HAP-1 (cell line): Measurements from ENCODE around the gene METRN.

Experiments
- DNase-seq, 2 experiments: peaks; one replicate each; pipeline ENCODE4 v3.0.0-alpha.2; 2016 to 2020; ENCODE audit warnings: low spot score in 2 of 2
- H3K27me3 ChIP-seq: fragments of 250-450 bp; sonication (Bioruptor Pico); 2 replicates; pipeline ENCODE4 v1.5.1; 2020; ENCODE audit warnings: low read depth, mild to moderate bottlenecking, moderate library complexity
- H3K36me3 ChIP-seq: fragments of 250-450 bp; sonication (Bioruptor Pico); replicated peaks from 2 replicates; pipeline ENCODE4 v1.5.1; 2020; ENCODE audit warnings: mild to moderate bottlenecking
- H3K4me1 ChIP-seq: fragments of 250-450 bp; sonication (Bioruptor Pico); 2 replicates; pipeline ENCODE4 v1.5.1; 2020; ENCODE audit warnings: mild to moderate bottlenecking
- H3K4me3 ChIP-seq: fragments of 250-450 bp; sonication (Bioruptor Pico); 2 replicates; pipeline ENCODE4 v1.5.1; 2020; ENCODE audit warnings: mild to moderate bottlenecking, moderate library complexity
- H3K9me3 ChIP-seq: fragments of 250-450 bp; sonication (Bioruptor Pico); 2 replicates; pipeline ENCODE4 v1.5.1; 2020; ENCODE audit warnings: mild to moderate bottlenecking, moderate library complexity
- in situ Hi-C: fragments of 300-500 bp; cut with MboI; formaldehyde crosslinking; loops from 3 replicates; pipeline ENCODE4 v1.14.3; 2020; ENCODE audit warnings: low sequenced_read_pairs, inconsistent platforms, mixed read lengths

Gene METRN

GRCh38 chr16:692356-693108, 22.4 kb upstream of the METRN start:
- Histone ChIP-seq H3K4me3 (no peak overlapping the region), H3K9me3 (no peaks in the 10 kb centered on the region), H3K27me3 (no peaks in the 10 kb centered on the region; the same call in 1 of the 2 replicates), H3K36me3 (peaks cover under 1% of the 10 kb centered on the region), H3K4me1 (peaks cover 17% of the 10 kb centered on the region)
- in situ Hi-C loops = no loop called here
- DNase-seq = no peak

- in situ Hi-C loops = no loop called here
- H3K4me1 ChIP-seq = peaks cover 17% of the 10 kb centered on the region
- no peaks in the 10 kb centered on the region; the same call in 1 of the 2 replicates for H3K36me3 ChIP-seq
- DNase-seq = no peak
- no peaks in the 10 kb centered on the region; the same call in 1 of the 2 replicates for H3K27me3 ChIP-seq
- no peaks in the 10 kb centered on the region for H3K9me3 ChIP-seq
- H3K4me3 ChIP-seq = no peak overlapping the region
These were observed 21.6 kb upstream of the METRN start for GRCh38 chr16:693364-693763.

DNA sequence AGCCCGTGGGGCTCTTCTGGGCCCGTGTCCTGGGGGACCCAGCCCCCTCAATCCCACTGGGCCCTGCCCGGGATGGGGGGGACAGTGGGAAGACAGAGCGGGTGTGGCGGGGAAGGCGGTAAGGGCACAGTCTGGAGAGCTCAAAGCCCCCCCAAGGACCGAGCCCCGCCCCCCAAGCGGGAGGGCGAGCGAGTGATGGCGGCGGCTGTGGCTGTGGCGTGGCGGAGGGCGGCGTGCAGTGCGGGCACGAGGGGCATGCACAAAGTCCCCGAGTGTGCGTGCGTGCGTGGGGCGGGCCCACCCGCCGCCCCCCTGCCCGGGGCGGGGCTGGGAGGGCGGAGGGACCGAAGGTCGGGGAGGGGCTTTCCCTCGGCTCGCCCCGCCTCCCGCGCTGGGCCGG, 21.2 kb upstream of the METRN start:
- no peak overlapping the region for H3K4me3 ChIP-seq
- H3K4me1 ChIP-seq = peaks cover 17% of the 10 kb centered on the region
- no peak for DNase-seq
- in situ Hi-C loops = no loop called here
- no peaks in the 10 kb centered on the region; the same call in 1 of the 2 replicates for H3K36me3 ChIP-seq
- H3K27me3 ChIP-seq = no peaks in the 10 kb centered on the region; the same call in 1 of the 2 replicates
- H3K9me3 ChIP-seq = no peaks in the 10 kb centered on the region

DNA sequence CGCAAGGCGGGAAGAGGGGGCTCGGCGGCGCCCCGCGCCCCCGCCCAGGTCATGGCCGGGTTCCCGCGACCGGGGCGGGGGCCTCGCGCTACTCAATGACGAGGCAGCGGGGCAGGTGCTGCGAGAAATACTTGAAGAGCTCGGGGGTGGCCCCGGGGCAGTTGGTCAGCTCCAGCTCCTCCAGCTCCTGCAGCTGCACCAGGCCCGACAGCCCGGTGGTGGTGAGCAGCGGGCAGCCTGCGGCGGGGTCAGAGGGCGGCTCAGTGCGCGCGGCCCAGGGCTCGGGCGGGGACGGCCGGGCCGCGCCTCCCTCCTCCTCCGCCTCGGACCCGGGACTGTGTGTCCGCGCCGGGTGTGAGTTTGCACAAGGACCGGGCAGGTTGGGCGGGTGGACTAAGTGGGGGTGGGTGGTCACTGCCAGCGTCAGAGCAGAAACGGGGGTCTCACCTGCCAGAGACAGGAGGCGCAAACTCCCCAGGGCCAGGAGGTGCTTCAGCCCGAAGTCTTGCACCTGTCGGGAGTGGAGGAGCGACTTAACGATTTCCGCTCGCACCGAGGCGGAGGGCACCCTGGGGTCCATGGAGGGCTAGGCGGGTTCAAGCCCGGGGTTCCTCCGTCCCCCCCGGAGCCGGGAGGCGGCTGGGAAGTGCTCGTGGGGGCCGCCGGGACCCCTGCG, 20.6 kb upstream of the METRN start:
- in situ Hi-C loops = no loop called here
- Histone ChIP-seq H3K27me3 (no peaks in the 10 kb centered on the region; the same call in 1 of the 2 replicates), H3K4me1 (peaks cover 14% of the 10 kb centered on the region), H3K4me3 (peak overlapping the region; percentile 38), H3K9me3 (no peaks in the 10 kb centered on the region), H3K36me3 (no peaks in the 10 kb centered on the region)
- DNase-seq = no peak

GRCh38 chr16:694863-695354, 20.0 kb upstream of the METRN start:
- Histone ChIP-seq H3K27me3 (peaks cover under 1% of the 10 kb centered on the region; the same call in 1 of the 2 replicates), H3K36me3 (no peaks in the 10 kb centered on the region), H3K4me3 (peak overlapping the region; percentile 38), H3K9me3 (no peaks in the 10 kb centered on the region), H3K4me1 (peaks cover 11% of the 10 kb centered on the region)
- DNase-seq = no peak
- in situ Hi-C loops = no loop called here

- Histone ChIP-seq H3K4me1 (peaks cover 9% of the 10 kb centered on the region), H3K27me3 (peaks cover 6% of the 10 kb centered on the region; the same call in 1 of the 2 replicates), H3K9me3 (no peaks in the 10 kb centered on the region), H3K4me3 (peak overlapping the region; percentile 38), H3K36me3 (no peaks in the 10 kb centered on the region)
- DNase-seq = peak in 1 of 2 experiments; percentile 74
- in situ Hi-C loops = no loop called here
These were observed 19.4 kb upstream of the METRN start for GRCh38 chr16:695355-696089.

DNA sequence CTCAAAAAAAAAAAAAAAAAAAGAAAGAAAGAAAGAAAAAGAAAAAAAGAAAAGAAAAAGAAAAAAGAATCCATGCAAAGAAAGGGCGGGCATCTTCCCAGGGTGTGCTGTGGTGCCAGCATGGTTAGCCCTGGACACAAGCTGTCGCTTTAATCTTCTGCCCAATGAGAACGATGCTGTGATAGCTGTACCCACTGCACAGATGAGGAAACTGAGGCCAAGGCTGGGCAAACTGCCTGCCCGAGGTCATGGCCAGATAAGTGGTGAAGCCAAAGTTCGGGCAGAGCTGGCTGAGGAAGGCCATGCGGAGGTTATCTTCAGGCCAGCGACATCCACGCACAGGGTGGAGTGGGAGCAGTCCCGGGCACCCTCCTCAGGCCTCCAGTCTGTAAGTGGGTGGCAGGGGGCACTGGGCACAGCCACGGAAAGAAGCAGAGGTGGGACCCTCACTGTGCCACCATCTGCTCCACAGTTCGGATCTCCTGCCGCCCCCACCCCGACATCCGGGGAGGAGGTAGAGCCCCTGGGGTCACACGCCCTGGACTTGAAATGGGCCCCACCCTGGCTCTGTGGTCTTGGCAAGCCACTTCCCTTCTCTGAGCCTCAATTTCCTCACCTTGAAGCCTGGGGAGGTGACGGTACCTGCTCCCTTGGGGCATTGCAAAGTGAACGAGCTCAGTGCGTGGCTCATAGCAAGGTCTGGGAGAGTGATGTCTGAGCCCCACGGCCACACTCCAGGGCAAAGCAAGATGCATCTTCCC, 15.8 kb upstream of the METRN start:
- no peaks in the 10 kb centered on the region for H3K36me3 ChIP-seq
- peaks cover 11% of the 10 kb centered on the region for H3K4me1 ChIP-seq
- no peaks in the 10 kb centered on the region for H3K9me3 ChIP-seq
- peaks cover 25% of the 10 kb centered on the region for H3K27me3 ChIP-seq
- in situ Hi-C loops = no loop called here
- no peak for DNase-seq
- no peak overlapping the region for H3K4me3 ChIP-seq

- Histone ChIP-seq H3K36me3 (no peaks in the 10 kb centered on the region), H3K4me3 (no peak overlapping the region), H3K27me3 (peaks cover 25% of the 10 kb centered on the region), H3K9me3 (no peaks in the 10 kb centered on the region), H3K4me1 (peaks cover 4% of the 10 kb centered on the region)
- in situ Hi-C loops = no loop called here
- peak in 1 of 2 experiments; percentile 66 for DNase-seq
These were observed 14.0 kb upstream of the METRN start for GRCh38 chr16:700684-701584.

DNA sequence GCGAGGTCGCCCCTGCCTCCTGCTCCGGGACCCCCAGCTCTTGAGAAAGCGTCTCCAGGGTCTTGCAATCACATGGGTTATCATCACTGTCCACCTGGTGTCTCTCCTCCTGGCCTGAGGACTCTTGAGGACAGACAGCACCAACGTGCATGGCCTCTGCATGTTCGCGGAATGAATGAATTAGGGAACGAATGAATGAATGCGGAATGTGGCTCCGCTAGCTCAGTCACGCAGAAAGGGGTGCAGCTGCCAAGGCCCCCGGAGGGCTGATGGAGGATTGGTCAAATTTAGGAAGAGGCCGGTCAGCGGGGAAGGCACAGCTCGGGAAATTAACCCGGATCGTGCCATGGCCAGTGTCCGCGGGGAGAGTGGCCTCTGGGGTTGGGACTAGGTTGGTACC, 12.6 kb upstream of the METRN start:
- Histone ChIP-seq H3K27me3 (peaks cover 38% of the 10 kb centered on the region), H3K36me3 (no peaks in the 10 kb centered on the region), H3K4me1 (peaks cover 3% of the 10 kb centered on the region; the same call in 1 of the 2 replicates), H3K4me3 (no peak overlapping the region), H3K9me3 (no peaks in the 10 kb centered on the region)
- no peak for DNase-seq
- in situ Hi-C loops = no loop called here

- no peaks in the 10 kb centered on the region for H3K36me3 ChIP-seq
- in situ Hi-C loops = no loop called here
- no peak for DNase-seq
- no peaks in the 10 kb centered on the region for H3K9me3 ChIP-seq
- peaks cover 39% of the 10 kb centered on the region for H3K27me3 ChIP-seq
- peaks cover 3% of the 10 kb centered on the region; the same call in 1 of the 2 replicates for H3K4me1 ChIP-seq
- H3K4me3 ChIP-seq = no peak overlapping the region
These were observed 11.5 kb upstream of the METRN start for GRCh38 chr16:703406-703805.

GRCh38 chr16:704047-704446, 10.9 kb upstream of the METRN start:
- peaks cover 43% of the 10 kb centered on the region for H3K27me3 ChIP-seq

More at GRCh38 chr16:704047-704446, 10.9 kb upstream of the METRN start:
- Histone ChIP-seq H3K36me3 (no peaks in the 10 kb centered on the region), H3K4me3 (no peak overlapping the region; the same call in 1 of the 2 replicates), H3K4me1 (peaks cover 3% of the 10 kb centered on the region; the same call in 1 of the 2 replicates), H3K9me3 (no peaks in the 10 kb centered on the region)
- no peak for DNase-seq
- in situ Hi-C loops = no loop called here
